ENCODE results near the gene CNOT2. TPM values are rescaled to one million over a fixed set of nuclear protein-coding genes. Genes with fewer than 3 reads are reported as not detected.

The CNOT2 gene
- total and polyA plus RNA-seq, 2 donors (not counting 3 experiments of a cell fraction or from before 2014, with no cell fraction given) = 52.2 to 79.7 TPM

DNA sequence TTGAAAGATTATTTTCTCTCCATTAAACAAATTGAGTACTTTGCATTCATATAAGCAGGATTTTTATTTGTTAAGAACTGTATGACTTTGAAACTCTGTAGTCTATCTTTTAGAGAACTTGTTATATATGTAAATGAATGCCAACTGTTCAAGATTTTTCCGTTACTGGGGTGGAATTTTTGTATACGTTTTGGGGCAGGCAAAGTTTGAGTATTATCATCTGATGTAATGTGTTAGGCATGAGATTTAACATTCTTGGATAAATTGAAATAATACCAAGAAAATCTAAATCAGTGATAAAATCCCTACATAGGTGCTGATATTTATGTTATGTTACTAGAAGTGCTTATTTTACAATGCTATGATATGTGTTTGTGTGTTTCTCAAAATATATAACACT lies 8.4 kb downstream of the CNOT2 start:
- peaks cover 21% of the 10 kb centered on the region for H4K20me1 ChIP-seq (replicated peaks; ENCODE audit: control insufficient read depth, extremely low read depth, insufficient read depth, low read length)
- ChIA-PET POLR2A (no interaction called here), CTCF (interaction anchor here (1.2 kb wide), 1 partner anchor 8 kb away, joined by 3 read pairs; no protein-coding TSS in a partner anchor)
- no peaks in the 10 kb centered on the region for H3K27me3 ChIP-seq (ENCODE audit: control insufficient read depth in 2 of 2, insufficient read depth in 2 of 2, low read length in 2 of 2)
- H3K79me2 ChIP-seq (ENCODE audit: control insufficient read depth, insufficient read depth, low read length) = peaks cover 99% of the 10 kb centered on the region
- H3K36me3 ChIP-seq (ENCODE audit: control insufficient read depth in 2 of 2, extremely low read depth in 1 of 2, insufficient read depth in 2 of 2, low read length in 2 of 2) = no peaks in the 10 kb centered on the region
- BruUV-seq (replicated peaks) = no TSS peak
- DNase-seq (ENCODE audit: low read depth, low spot score) (no peak), FAIRE-seq (no peak)
- no peaks in the 10 kb centered on the region for H3K9me3 ChIP-seq (replicated peaks; ENCODE audit: control insufficient read depth, insufficient read depth, low read length)
- H3K27ac ChIP-seq (ENCODE audit: insufficient read depth, low read depth, low read length) = no peak overlapping the region
- H3K4me1 ChIP-seq (ENCODE audit: control insufficient read depth, extremely low read depth, insufficient read depth, low read length) = peaks cover 25% of the 10 kb centered on the region
- H3K4me2 ChIP-seq (ENCODE audit: insufficient read depth, low read length) = no peak overlapping the region
- intact Hi-C loops (cut with micrococcal nuclease) (no loop called here), dilution Hi-C loops (cut with MboI; ENCODE audit: extremely low pct_ligation_motif_present, low sequenced_read_pairs) (no loop called here)
- H2AFZ ChIP-seq (ENCODE audit: low read depth, low read length) = no peak overlapping the region
- no peak overlapping the region for H3K4me3 ChIP-seq (replicated peaks in 1 of 3; ENCODE audit: insufficient read depth in 1 of 3, low read depth in 1 of 3, low read length in 3 of 3)
- TF ChIP-seq CTCF (IDR thresholded peaks at IDR 0.05; ENCODE audit: extremely low read depth in 1 of 2, insufficient read depth in 1 of 2, low read depth in 1 of 2, low read length in 2 of 2) (no peak), GATA2 (IDR thresholded peaks at IDR 0.05; ENCODE audit: insufficient read depth, insufficient read length, low read depth, low read length) (no peak), POLR2AphosphoS5 (IDR thresholded peaks at IDR 0.05; ENCODE audit: insufficient read depth, low read depth, low read length) (no peak), JUN (IDR thresholded peaks at IDR 0.05; ENCODE audit: borderline replicate concordance, insufficient read depth, insufficient read length, low read depth) (no peak), POLR2A (IDR thresholded peaks at IDR 0.05; ENCODE audit: low read depth, low read length) (no peak), FOS (IDR thresholded peaks at IDR 0.05; ENCODE audit: borderline replicate concordance, insufficient read depth, low read length) (no peak), MYC (IDR thresholded peaks at IDR 0.05; ENCODE audit: low read depth, low read length) (no peak), EZH2 (IDR thresholded peaks at IDR 0.05; ENCODE audit: borderline replicate concordance, low read depth, low read length, severe bottlenecking) (no peak)
- TF ChIP-seq, protein P1, sequence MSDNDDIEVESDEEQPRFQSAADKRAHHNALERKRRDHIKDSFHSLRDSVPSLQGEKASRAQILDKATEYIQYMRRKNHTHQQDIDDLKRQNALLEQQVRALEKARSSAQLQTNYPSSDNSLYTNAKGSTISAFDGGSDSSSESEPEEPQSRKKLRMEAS (IDR thresholded peaks at IDR 0.05; ENCODE audit: insufficient read depth, insufficient read length) = no peak
- no peaks in the 10 kb centered on the region for H3K9me1 ChIP-seq (replicated peaks; ENCODE audit: control insufficient read depth, extremely low read depth, insufficient read depth, low read length)
- H3K9ac ChIP-seq (replicated peaks; ENCODE audit: extremely low read depth, insufficient read depth, low read length) = no peak overlapping the region

Measured in endothelial cell of umbilical vein (primary cell).